MCF 10A (cell line): ENCODE measurements around the gene COX7B2. TPM values are rescaled to one million over a fixed set of nuclear protein-coding genes. Genes with fewer than 3 reads are reported as not detected.

ENCODE experiments used
- BruUV-seq: library from RNA; stranded (reverse); fragments of 400-500 nt; replicated peaks from 2 replicates; lab custom pipeline; 2021; lab: Mats Ljungman, UMichigan
- CTCF ChIA-PET: fragments of 300-600 bp; sonication (Branson Sonifier 250); formaldehyde crosslinking; extraction: SDS; loops from one replicate; lab custom pipeline; 2021; ENCODE audit warnings: antibody characterized with exemption, inconsistent platforms; lab: Yijun Ruan, JAX
- POLR2A ChIA-PET: fragments of 300-600, 350-650 bp; sonication (Branson Sonifier 250); formaldehyde crosslinking; extraction: SDS; loops from one replicate; lab custom pipeline; 2020; ENCODE audit warnings: antibody characterized with exemption, inconsistent platforms; lab: Yijun Ruan, JAX
- DNase-seq: peaks from one replicate; pipeline ENCODE4 v3.0.0-alpha.2; 2018; ENCODE audit not compliant: unreplicated experiment
- H3K27ac Mint-ChIP-seq: one replicate; pipeline ENCODE4 v1.8.0; 2022; ENCODE audit warnings: mild to moderate bottlenecking, low read depth, mixed read lengths; ENCODE audit not compliant: unreplicated experiment
- H3K27me3 Mint-ChIP-seq: one replicate; pipeline ENCODE4 v1.8.0; 2022; ENCODE audit warnings: mixed read lengths; ENCODE audit not compliant: insufficient read depth, unreplicated experiment
- H3K36me3 Mint-ChIP-seq: one replicate; pipeline ENCODE4 v1.8.0; 2022; ENCODE audit warnings: mild to moderate bottlenecking, moderate library complexity, mixed read lengths; ENCODE audit not compliant: insufficient read depth, unreplicated experiment
- H3K4me1 Mint-ChIP-seq: one replicate; pipeline ENCODE4 v1.8.0; 2022; ENCODE audit warnings: mixed read lengths; ENCODE audit not compliant: insufficient read depth, unreplicated experiment
- H3K4me3 Mint-ChIP-seq: one replicate; pipeline ENCODE4 v1.8.0; 2022; ENCODE audit warnings: mild to moderate bottlenecking, moderate library complexity, mixed read lengths; ENCODE audit not compliant: unreplicated experiment
- H3K9me3 Mint-ChIP-seq: one replicate; pipeline ENCODE4 v1.8.0; 2022; ENCODE audit warnings: mixed read lengths; ENCODE audit not compliant: unreplicated experiment
- intact Hi-C: fragments of 100-400 bp; cut with micrococcal nuclease; formaldehyde crosslinking; loops from 2 replicates; pipeline ENCODE4 v1.14.1; 2022
- total RNA-seq: library from RNA; stranded (reverse); gene quantifications from 2 replicates; pipeline ENCODE4 v1.2.3, GENCODE V29; 2022
- TF ChIP-seq, protein P1 (sequence below): fragments of 200-600 bp; IDR thresholded peaks from one replicate; pipeline ENCODE4 v1.8.0; 2022; ENCODE audit warnings: antibody characterized with exemption, mild to moderate bottlenecking; ENCODE audit not compliant: unreplicated experiment

COX7B2 gene
- total RNA-seq, 1 experiment from 2014 or later, result not detected

DNA sequence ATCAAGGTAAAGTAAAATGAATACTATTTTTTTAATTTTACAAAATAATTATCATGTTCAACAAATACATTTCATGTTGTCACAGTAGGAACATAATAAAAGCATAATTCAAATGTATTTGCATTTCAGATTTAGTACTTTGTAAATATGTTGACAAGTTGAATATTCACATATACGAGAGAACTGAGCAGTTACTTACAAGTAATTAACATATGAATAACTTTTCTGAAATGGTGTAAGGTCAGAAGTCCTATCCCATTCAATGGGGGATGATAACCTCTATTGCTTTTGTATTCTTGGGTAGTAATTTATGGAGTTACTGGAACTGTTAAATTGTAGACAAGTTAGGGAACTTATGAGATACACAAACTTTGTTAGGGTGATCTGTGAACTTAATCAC, 191.1 kb downstream of the COX7B2 start:
- TF ChIP-seq, protein P1, sequence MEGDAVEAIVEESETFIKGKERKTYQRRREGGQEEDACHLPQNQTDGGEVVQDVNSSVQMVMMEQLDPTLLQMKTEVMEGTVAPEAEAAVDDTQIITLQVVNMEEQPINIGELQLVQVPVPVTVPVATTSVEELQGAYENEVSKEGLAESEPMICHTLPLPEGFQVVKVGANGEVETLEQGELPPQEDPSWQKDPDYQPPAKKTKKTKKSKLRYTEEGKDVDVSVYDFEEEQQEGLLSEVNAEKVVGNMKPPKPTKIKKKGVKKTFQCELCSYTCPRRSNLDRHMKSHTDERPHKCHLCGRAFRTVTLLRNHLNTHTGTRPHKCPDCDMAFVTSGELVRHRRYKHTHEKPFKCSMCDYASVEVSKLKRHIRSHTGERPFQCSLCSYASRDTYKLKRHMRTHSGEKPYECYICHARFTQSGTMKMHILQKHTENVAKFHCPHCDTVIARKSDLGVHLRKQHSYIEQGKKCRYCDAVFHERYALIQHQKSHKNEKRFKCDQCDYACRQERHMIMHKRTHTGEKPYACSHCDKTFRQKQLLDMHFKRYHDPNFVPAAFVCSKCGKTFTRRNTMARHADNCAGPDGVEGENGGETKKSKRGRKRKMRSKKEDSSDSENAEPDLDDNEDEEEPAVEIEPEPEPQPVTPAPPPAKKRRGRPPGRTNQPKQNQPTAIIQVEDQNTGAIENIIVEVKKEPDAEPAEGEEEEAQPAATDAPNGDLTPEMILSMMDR, result no peak

DNA sequence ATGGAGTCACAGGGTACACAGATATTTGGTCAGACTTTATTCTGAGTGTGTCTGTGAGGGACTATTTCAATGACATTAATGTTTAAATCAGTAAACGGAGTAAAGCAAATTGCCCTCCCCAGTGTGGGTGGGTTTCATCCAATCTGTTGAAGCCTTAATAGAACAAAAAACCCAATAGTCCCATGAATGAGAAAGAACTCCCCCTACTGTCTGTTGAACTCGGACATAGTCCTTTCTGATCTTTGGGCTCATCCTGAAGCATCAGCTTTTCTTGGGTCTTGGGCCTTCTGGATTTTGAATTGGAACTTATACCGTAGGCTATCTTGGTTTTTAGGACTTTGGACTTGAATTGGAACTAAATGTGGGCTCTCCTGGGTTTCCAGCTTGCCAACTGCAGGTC, 193.6 kb downstream of the COX7B2 start:
- TF ChIP-seq, protein P1, result no peak
- H3K4me3 Mint-ChIP-seq, result no peak overlapping the region
- H3K36me3 Mint-ChIP-seq, result no peaks in the 10 kb centered on the region
- CTCF ChIA-PET, result no interaction called here
- no TSS peak for BruUV-seq
- no peak overlapping the region for H3K27ac Mint-ChIP-seq
- no peaks in the 10 kb centered on the region for H3K27me3 Mint-ChIP-seq
- DNase-seq, result no peak
- H3K4me1 Mint-ChIP-seq, result no peaks in the 10 kb centered on the region
- intact Hi-C loops, result no loop called here
- POLR2A ChIA-PET, result no interaction called here
- H3K9me3 Mint-ChIP-seq, result no peaks in the 10 kb centered on the region

More for the DNA sequence above, 191.1 kb downstream of the COX7B2 start:
- Mint-ChIP-seq H3K9me3 (no peaks in the 10 kb centered on the region), H3K36me3 (no peaks in the 10 kb centered on the region), H3K4me3 (no peak overlapping the region), H3K4me1 (no peaks in the 10 kb centered on the region), H3K27ac (no peak overlapping the region), H3K27me3 (no peaks in the 10 kb centered on the region)
- CTCF ChIA-PET, result interaction anchor here (0.6 kb wide), 1 partner anchor 21 kb away, joined by 3 read pairs; no protein-coding TSS in a partner anchor
- intact Hi-C loops, result no loop called here
- no TSS peak for BruUV-seq
- POLR2A ChIA-PET, result no interaction called here
- no peak for DNase-seq

DNA sequence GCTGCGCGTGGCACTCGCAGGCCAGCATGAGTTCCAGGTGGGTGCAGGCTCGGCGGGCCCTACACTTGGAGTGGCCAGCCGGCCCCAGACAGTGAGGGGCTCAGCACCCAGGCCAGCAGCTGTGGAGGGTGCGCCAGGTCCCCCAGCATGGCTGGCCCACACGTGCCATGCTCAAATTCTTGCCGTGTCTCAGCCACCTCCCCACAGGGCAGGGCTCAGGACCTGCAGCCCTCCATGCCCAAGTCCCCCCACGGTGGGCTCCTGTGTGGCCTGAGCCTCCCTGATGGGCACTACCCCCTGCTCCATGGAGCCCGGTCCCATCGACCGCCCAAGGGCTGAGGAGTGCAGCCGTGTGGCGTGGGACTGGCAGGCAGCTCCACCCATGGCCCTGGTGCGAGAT, 210.2 kb downstream of the COX7B2 start:
- H3K27ac Mint-ChIP-seq, result no peak overlapping the region
- H3K4me3 Mint-ChIP-seq, result no peak overlapping the region
- TF ChIP-seq, protein P1, result no peak
- POLR2A ChIA-PET, result no interaction called here
- no peaks in the 10 kb centered on the region for H3K9me3 Mint-ChIP-seq
- intact Hi-C loops, result no loop called here
- H3K36me3 Mint-ChIP-seq, result no peaks in the 10 kb centered on the region
- H3K27me3 Mint-ChIP-seq, result no peaks in the 10 kb centered on the region
- DNase-seq, result no peak
- BruUV-seq, result no TSS peak
- CTCF ChIA-PET, result interaction anchor here (1.3 kb wide), 1 partner anchor 370 kb away, joined by 4 read pairs; no protein-coding TSS in a partner anchor
- no peaks in the 10 kb centered on the region for H3K4me1 Mint-ChIP-seq

Other genes starting within 250 kb of the COX7B2 start
- not detected in 2 replicates for gene GABRA4, start 84.3 kb upstream of the COX7B2 start, total RNA-seq
- gene GABRB1, start 122.3 kb upstream of the COX7B2 start, total RNA-seq, result not detected in 2 replicates